ENCODE results near the gene ATG13. TPM values are rescaled to one million over a fixed set of nuclear protein-coding genes. Genes with fewer than 3 reads are reported as not detected.

ATG13 gene
- total RNA-seq, 1 experiment from 2014 or later = 69.2 TPM

GRCh38 chr11:46659908-46660307, 42.6 kb downstream of the ATG13 start (continued):
- TF ChIP-seq, protein P1, sequence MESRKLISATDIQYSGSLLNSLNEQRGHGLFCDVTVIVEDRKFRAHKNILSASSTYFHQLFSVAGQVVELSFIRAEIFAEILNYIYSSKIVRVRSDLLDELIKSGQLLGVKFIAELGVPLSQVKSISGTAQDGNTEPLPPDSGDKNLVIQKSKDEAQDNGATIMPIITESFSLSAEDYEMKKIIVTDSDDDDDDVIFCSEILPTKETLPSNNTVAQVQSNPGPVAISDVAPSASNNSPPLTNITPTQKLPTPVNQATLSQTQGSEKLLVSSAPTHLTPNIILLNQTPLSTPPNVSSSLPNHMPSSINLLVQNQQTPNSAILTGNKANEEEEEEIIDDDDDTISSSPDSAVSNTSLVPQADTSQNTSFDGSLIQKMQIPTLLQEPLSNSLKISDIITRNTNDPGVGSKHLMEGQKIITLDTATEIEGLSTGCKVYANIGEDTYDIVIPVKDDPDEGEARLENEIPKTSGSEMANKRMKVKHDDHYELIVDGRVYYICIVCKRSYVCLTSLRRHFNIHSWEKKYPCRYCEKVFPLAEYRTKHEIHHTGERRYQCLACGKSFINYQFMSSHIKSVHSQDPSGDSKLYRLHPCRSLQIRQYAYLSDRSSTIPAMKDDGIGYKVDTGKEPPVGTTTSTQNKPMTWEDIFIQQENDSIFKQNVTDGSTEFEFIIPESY (IDR thresholded peaks at IDR 0.05; ENCODE audit: extremely low read depth, insufficient replicate concordance, low read length) = no peak
- TF ChIP-seq EZH2 (IDR thresholded peaks at IDR 0.05) (no peak), ELF1 (IDR thresholded peaks at IDR 0.05; ENCODE audit: borderline replicate concordance, low read depth) (no peak), RAD21 (IDR thresholded peaks at IDR 0.05; ENCODE audit: low read depth) (no peak), YY1 (IDR thresholded peaks at IDR 0.05; ENCODE audit: extremely low read depth, insufficient replicate concordance, low read depth, low read length) (no peak), EZH2phosphoT487 (IDR thresholded peaks at IDR 0.05; ENCODE audit: borderline replicate concordance) (no peak), POLR2A (IDR thresholded peaks at IDR 0.05; ENCODE audit: borderline replicate concordance, extremely low read depth, insufficient read depth, insufficient read length) (no peak), ZNF274 (IDR thresholded peaks at IDR 0.05; ENCODE audit: low read depth, low read length) (no peak)

DNA sequence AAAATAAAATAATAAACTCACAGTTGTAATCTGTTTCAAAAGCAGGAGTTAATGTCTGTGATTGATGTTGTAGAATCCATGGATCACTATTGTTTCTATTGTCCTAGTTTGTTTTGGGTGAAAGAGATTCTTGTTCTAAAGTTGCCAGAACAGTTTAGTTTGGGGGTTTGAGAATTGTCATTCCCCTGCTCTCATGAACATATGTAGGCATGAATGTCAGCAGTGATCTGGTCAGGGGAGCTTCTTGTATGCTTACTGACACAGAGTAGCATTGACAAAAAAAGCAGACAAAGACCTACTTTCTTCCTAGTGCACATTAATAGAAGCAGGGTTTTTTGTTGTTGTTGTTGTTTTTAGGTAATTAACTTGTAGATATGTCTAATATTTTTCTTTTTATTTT, 44.5 kb downstream of the ATG13 start:
- Histone ChIP-seq H3K27me3 (ENCODE audit: insufficient read depth, low read length) (no peaks in the 10 kb centered on the region), H4K20me1 (ENCODE audit: insufficient read depth) (no peaks in the 10 kb centered on the region), H3K9me2 (ENCODE audit: insufficient read depth) (no peaks in the 10 kb centered on the region), H3K4me2 (ENCODE audit: low read length) (no peak overlapping the region), H3K4me1 (ENCODE audit: control insufficient read depth in 1 of 2, insufficient read depth in 2 of 2, low read length in 2 of 2) (no peaks in the 10 kb centered on the region), H2AFZ (ENCODE audit: low read depth, low read length, poor library complexity, severe bottlenecking) (no peak overlapping the region), H3K9me3 (ENCODE audit: control insufficient read depth in 1 of 2, insufficient read depth in 1 of 2, low read depth in 1 of 2, low read length in 2 of 2) (no peaks in the 10 kb centered on the region), H3K27ac (ENCODE audit: low read depth, low read length) (no peak overlapping the region), H3K36me3 (ENCODE audit: control insufficient read depth in 1 of 2, insufficient read depth in 2 of 2, low read length in 2 of 2) (peaks cover 10% of the 10 kb centered on the region in 2 experiments; a peak in 3 of 4 replicates), H3K9ac (ENCODE audit: low read length) (no peak overlapping the region), H3K4me3 (replicated peaks in 1 of 2; ENCODE audit: low read depth in 1 of 2, low read length in 2 of 2) (no peak overlapping the region), H3K79me2 (ENCODE audit: insufficient read depth, low read length) (no peaks in the 10 kb centered on the region)
- no TSS peak for BruUV-seq (replicated peaks)
- ChIA-PET POLR2A (no interaction called here), CTCF (no interaction called here), RAD21 (ENCODE audit: low non-redundant PET in 1 of 2, low total read pairs in 2 of 2, uncharacterized antibody in 2 of 2, unreplicated experiment in 2 of 2) (no interaction called here)
- intact Hi-C loops (cut with micrococcal nuclease) = no loop called here
- no peak for DNase-seq (ENCODE audit: low read depth, low spot score)
- no peak for ATAC-seq
- TF ChIP-seq FOSL1 (IDR thresholded peaks at IDR 0.05; ENCODE audit: low read depth) (no peak), POLR2AphosphoS5 (IDR thresholded peaks at IDR 0.05; ENCODE audit: low read depth, low read length) (no peak), SP1 (IDR thresholded peaks at IDR 0.05; ENCODE audit: low read depth) (no peak), ZFX (IDR thresholded peaks at IDR 0.05) (no peak), CTCF (IDR thresholded peaks at IDR 0.05 in 2 of 3, conservative IDR thresholded peaks at IDR 0.05 in 1 of 3; ENCODE audit: borderline replicate concordance in 1 of 3, insufficient read depth in 1 of 3, low read depth in 2 of 3, low read length in 2 of 3) (no peak), TCF7L2 (IDR thresholded peaks at IDR 0.05; ENCODE audit: borderline replicate concordance, extremely low read depth, insufficient read depth, insufficient read length) (no peak), JUND (IDR thresholded peaks at IDR 0.05) (no peak), REST (IDR thresholded peaks at IDR 0.05; ENCODE audit: low read depth) (no peak), EZH2phosphoT487 (IDR thresholded peaks at IDR 0.05; ENCODE audit: borderline replicate concordance) (no peak), ELF1 (IDR thresholded peaks at IDR 0.05; ENCODE audit: borderline replicate concordance, low read depth) (no peak), ATF3 (IDR thresholded peaks at IDR 0.05) (no peak), EZH2 (IDR thresholded peaks at IDR 0.05) (no peak), ZNF274 (IDR thresholded peaks at IDR 0.05; ENCODE audit: low read depth, low read length) (no peak), RAD21 (IDR thresholded peaks at IDR 0.05; ENCODE audit: low read depth) (no peak), SRF (IDR thresholded peaks at IDR 0.05; ENCODE audit: low read depth) (no peak), CBX3 (IDR thresholded peaks at IDR 0.05; ENCODE audit: low read depth) (no peak)
